H1 (cell line): ENCODE results near the gene AGTR1. TPM values are rescaled to one million over a fixed set of nuclear protein-coding genes. Genes with fewer than 3 reads are reported as not detected.

Experiments used
- CTCF ChIA-PET: fragments of 300-600 bp; sonication (Branson Sonifier 250); formaldehyde crosslinking; loops from one replicate; lab custom pipeline; 2021; ENCODE audit not compliant: partially characterized antibody; lab: Charles Lee
- POLR2A ChIA-PET: fragments of 300-600 bp; sonication (Branson Sonifier 250); formaldehyde crosslinking; loops from one replicate; lab custom pipeline; 2021; ENCODE audit warnings: inconsistent platforms; ENCODE audit not compliant: partially characterized antibody; lab: Charles Lee
- DNase-seq, 2 experiments: peaks; one replicate each; pipeline versions ENCODE4 v3.0.0 to v3.0.0-alpha.2; 2010 to 2022; ENCODE audit warnings: low spot score in 2 of 2, low read depth in 1 of 2, mixed read lengths in 1 of 2
- FAIRE-seq: peaks from 2 replicates; lab custom pipeline; 2011; peaks lifted over from hg19 to GRCh38; lab: Jason Lieb, UNC
- H2AFZ ChIP-seq: 2 replicates; pipeline ENCODE4 v1.8.1; 2012; ENCODE audit warnings: low read length, inconsistent platforms
- H2AK5ac ChIP-seq: 2 replicates; pipeline ENCODE4 v1.6.1; 2013; ENCODE audit warnings: low read depth, low read length
- H2BK120ac ChIP-seq: replicated peaks from 2 replicates; pipeline ENCODE3; 2013; ENCODE audit warnings: low read depth, low read length, inconsistent platforms
- H2BK12ac ChIP-seq: 2 replicates; pipeline ENCODE4 v1.6.1; 2013; ENCODE audit warnings: low read depth, low read length
- H2BK15ac ChIP-seq: 2 replicates; pipeline ENCODE4 v1.6.1; 2013; ENCODE audit warnings: low read length
- H2BK20ac ChIP-seq: 2 replicates; pipeline ENCODE4 v1.6.1; 2013; ENCODE audit warnings: low read length
- H2BK5ac ChIP-seq: 2 replicates; pipeline ENCODE4 v1.6.1; 2013; ENCODE audit warnings: low read depth, low read length
- H3K14ac ChIP-seq: 2 replicates; pipeline ENCODE4 v1.6.1; 2013; ENCODE audit warnings: inconsistent platforms; ENCODE audit not compliant: insufficient read length
- H3K18ac ChIP-seq: 2 replicates; pipeline ENCODE4 v1.6.1; 2013; ENCODE audit warnings: low read length; ENCODE audit errors: extremely low read depth
- H3K23ac ChIP-seq: 2 replicates; pipeline ENCODE4 v1.6.1; 2013; ENCODE audit warnings: inconsistent platforms; ENCODE audit not compliant: insufficient read length
- H3K23me2 ChIP-seq: 2 replicates; pipeline ENCODE4 v1.6.1; 2013; ENCODE audit warnings: low read depth, low read length
- H3K27ac ChIP-seq: 2 replicates; pipeline ENCODE4 v1.6.1; 2011; ENCODE audit warnings: low read depth, low read length, inconsistent platforms
- H3K27me3 ChIP-seq, 4 experiments: replicated peaks in 1 of 4; 1 replicate in 1 of 4; 2 replicates in 3 of 4; pipeline versions ENCODE4 v1.6.1 to v1.8.1; 2011 to 2013; ENCODE audit warnings: low read length in 3 of 4, mild to moderate bottlenecking in 3 of 4, inconsistent platforms in 2 of 4, mixed read lengths in 2 of 4, moderate library complexity in 1 of 4; ENCODE audit not compliant: control insufficient read depth in 3 of 4, insufficient read depth in 3 of 4; ENCODE audit errors: extremely low read depth in 1 of 4
- H3K36me3 ChIP-seq, 4 experiments: 2 replicates each; pipeline versions ENCODE4 v1.6.1 to v1.8.1; 2011 to 2013; ENCODE audit warnings: mild to moderate bottlenecking in 4 of 4, low read length in 3 of 4, moderate library complexity in 2 of 4, control low read depth in 1 of 4, inconsistent platforms in 1 of 4; ENCODE audit not compliant: insufficient read depth in 4 of 4, control insufficient read depth in 2 of 4
- H3K4ac ChIP-seq: replicated peaks from 2 replicates; pipeline ENCODE3; 2013; ENCODE audit warnings: low read length, low read depth, mixed read lengths, inconsistent platforms; ENCODE audit not compliant: insufficient read length
- H3K4me1 ChIP-seq, 4 experiments: replicated peaks in 1 of 4; 1 replicate in 1 of 4; 2 replicates in 3 of 4; pipeline versions ENCODE4 v1.6.1 to v1.8.1; 2011 to 2013; ENCODE audit warnings: low read length in 3 of 4, inconsistent platforms in 2 of 4, mixed read lengths in 1 of 4; ENCODE audit not compliant: insufficient read depth in 4 of 4, control insufficient read depth in 3 of 4
- H3K4me2 ChIP-seq, 2 experiments: 2 replicates each; pipeline versions ENCODE4 v1.6.1 to v1.8.1; 2011 to 2013; ENCODE audit warnings: low read depth in 2 of 2, low read length in 2 of 2, control low read depth in 1 of 2, inconsistent platforms in 1 of 2, mild to moderate bottlenecking in 1 of 2; ENCODE audit not compliant: insufficient read depth in 1 of 2
- H3K4me3 ChIP-seq, 4 experiments: fragments of 200-600, 300-600 bp in 1 of 4; sonication (generic), shearing (Covaris generic), sonication (Bioruptor Twin) in 1 of 4; 2 replicates each; pipeline versions ENCODE4 v1.5.1 to v1.8.1; 2011 to 2016; ENCODE audit warnings: low read length in 4 of 4, low read depth in 3 of 4, control low read depth in 2 of 4, inconsistent platforms in 2 of 4, mild to moderate bottlenecking in 2 of 4, mixed read lengths in 1 of 4, moderate library complexity in 1 of 4; ENCODE audit not compliant: insufficient read depth in 2 of 4; ENCODE audit errors: extremely low read depth in 1 of 4
- H3K56ac ChIP-seq: replicated peaks from 2 replicates; pipeline ENCODE3; 2013; ENCODE audit warnings: low read depth, mild to moderate bottlenecking, mixed read lengths, low read length, inconsistent platforms; ENCODE audit not compliant: insufficient read length
- H3K79me1 ChIP-seq: 2 replicates; pipeline ENCODE4 v1.6.1; 2013; ENCODE audit warnings: low read depth, low read length, control low read depth
- H3K79me2 ChIP-seq, 2 experiments: 2 replicates each; pipeline versions ENCODE4 v1.6.1 to v1.8.1; 2012 to 2013; ENCODE audit warnings: low read length in 2 of 2, mild to moderate bottlenecking in 2 of 2, inconsistent platforms in 1 of 2; ENCODE audit not compliant: insufficient read depth in 2 of 2, control insufficient read depth in 1 of 2
- H3K9ac ChIP-seq, 4 experiments: replicated peaks in 1 of 4; 1 replicate in 1 of 4; 2 replicates in 3 of 4; pipeline versions ENCODE4 v1.6.1 to v1.8.1; 2011 to 2013; ENCODE audit warnings: low read depth in 3 of 4, low read length in 3 of 4, control low read depth in 2 of 4, mild to moderate bottlenecking in 2 of 4, moderate library complexity in 2 of 4, inconsistent platforms in 1 of 4; ENCODE audit errors: extremely low read depth in 1 of 4
- H3K9me3 ChIP-seq, 2 experiments: 2 replicates each; pipeline versions ENCODE4 v1.6.1 to v1.8.1; 2012 to 2013; ENCODE audit warnings: mild to moderate bottlenecking in 2 of 2, moderate library complexity in 2 of 2, control low read depth in 1 of 2, inconsistent platforms in 1 of 2, low read depth in 1 of 2, low read length in 1 of 2, mixed read lengths in 1 of 2; ENCODE audit not compliant: insufficient read depth in 2 of 2
- H4K20me1 ChIP-seq, 2 experiments: replicated peaks in 1 of 2; 2 replicates each; pipeline versions ENCODE3 to v1.8.1; 2011 to 2013; ENCODE audit warnings: inconsistent platforms in 2 of 2, low read length in 2 of 2, mild to moderate bottlenecking in 1 of 2; ENCODE audit not compliant: insufficient read depth in 2 of 2, control insufficient read depth in 1 of 2
- H4K5ac ChIP-seq: 2 replicates; pipeline ENCODE4 v1.6.1; 2013; ENCODE audit warnings: low read length, low read depth, mixed read lengths, inconsistent platforms; ENCODE audit not compliant: insufficient read length
- H4K8ac ChIP-seq: 2 replicates; pipeline ENCODE4 v1.8.0; 2013; ENCODE audit warnings: mild to moderate bottlenecking, moderate library complexity, low read length, inconsistent platforms; ENCODE audit not compliant: insufficient read depth; ENCODE audit errors: extremely low read depth
- H4K91ac ChIP-seq: replicated peaks from 2 replicates; pipeline ENCODE3; 2013; ENCODE audit warnings: low read length, mixed read lengths, inconsistent platforms; ENCODE audit not compliant: insufficient read length
- CHD2 ChIP-seq: IDR thresholded peaks from 2 replicates; pipeline ENCODE4 v1.6.1; 2012; ENCODE audit warnings: low read length, improper control_type of control experiment
- EZH2 ChIP-seq: fragments of 200-600 bp; sonication (generic); IDR thresholded peaks from 2 replicates; pipeline ENCODE4 v1.7.1; 2012; ENCODE audit warnings: low read depth, mild to moderate bottlenecking, moderate library complexity, low read length, inconsistent platforms; ENCODE audit not compliant: severe bottlenecking
- GABPA ChIP-seq: IDR thresholded peaks from 2 replicates; pipeline ENCODE4 v1.6.1; 2011; ENCODE audit warnings: mild to moderate bottlenecking, low read length, moderate library complexity, borderline replicate concordance; ENCODE audit not compliant: insufficient read depth
- GTF2F1 ChIP-seq: IDR thresholded peaks from 2 replicates; pipeline ENCODE4 v1.6.1; 2012; ENCODE audit warnings: low read depth, low read length, improper control_type of control experiment, borderline replicate concordance
- MAFK ChIP-seq: IDR thresholded peaks from 2 replicates; pipeline ENCODE4 v1.6.1; 2012; ENCODE audit warnings: low read depth, mild to moderate bottlenecking, improper control_type of control experiment, low read length
- RBBP5 ChIP-seq: IDR thresholded peaks from 2 replicates; pipeline ENCODE4 v1.7.1; 2012; ENCODE audit warnings: low read depth, mild to moderate bottlenecking, inconsistent platforms, low read length, moderate library complexity, borderline replicate concordance
- RFX5 ChIP-seq: IDR thresholded peaks from 2 replicates; pipeline ENCODE4 v1.6.1; 2011; ENCODE audit warnings: low read depth, low read length, improper control_type of control experiment, borderline replicate concordance
- TBP ChIP-seq: IDR thresholded peaks from 2 replicates; pipeline ENCODE4 v1.6.1; 2011; ENCODE audit warnings: low read depth, low read length, improper control_type of control experiment
- WGBS, 2 experiments: shearing (Covaris generic) in 1 of 2; methylation state at CpG; one replicate each; pipeline versions ENCODE4 v1.1.6 to v1.1.7; 2013 to 2015; ENCODE audit warnings: low lambda C conversion rate in 2 of 2, mixed read lengths in 2 of 2, inconsistent platforms in 1 of 2, low coverage in 1 of 2, missing lambda C conversion rate in 1 of 2; ENCODE audit not compliant: insufficient replicate concordance in 2 of 2, insufficient coverage in 1 of 2, insufficient read length in 1 of 2; ENCODE audit errors: extremely low coverage in 1 of 2, missing lambda C conversion rate in 1 of 2; 5-methylcytosine and 5-hydroxymethylcytosine counted together
- polyA plus RNA-seq, 7 experiments: library from polyadenylated mRNA; depleted of rRNA in 3 of 7; stranded (reverse) in 5 of 7; unstranded in 2 of 7; fragments of >200 nt in 5 of 7; fragments of 200-250 nt in 2 of 7; gene quantifications; 1 replicate in 5 of 7; 2 replicates in 1 of 7; 4 replicates in 1 of 7; pipeline versions ENCODE4 v1.2.1 to v1.2.3, GENCODE V29; 2011 to 2013; ENCODE audit warnings: missing spikeins in 2 of 7, mixed read lengths in 2 of 7
- total RNA-seq: library from RNA; stranded (reverse); fragmentation: NEBNext Ultra II Directional; extraction: Animal tissue kit (Norgen Biotek cat#: 25700); gene quantifications from 2 replicates; pipeline ENCODE4 v1.2.1, GENCODE V29; 2021
- TF ChIP-seq, protein P1 (sequence below): IDR thresholded peaks from 2 replicates; pipeline ENCODE4 v1.6.1; 2012; ENCODE audit warnings: low read length, inconsistent platforms
- TF ChIP-seq, protein P2 (sequence below), 3 experiments: IDR thresholded peaks; 1 replicate in 2 of 3; 2 replicates in 1 of 3; pipeline versions ENCODE4 v1.5.1 to v1.6.1; 2011; ENCODE audit warnings: low read length in 3 of 3, mild to moderate bottlenecking in 3 of 3, inconsistent platforms in 2 of 3, low read depth in 1 of 3, moderate library complexity in 1 of 3; ENCODE audit not compliant: insufficient read depth in 1 of 3; ENCODE audit errors: control extremely low read depth in 1 of 3

The AGTR1 gene
- total and polyA plus RNA-seq, 2 of the 8 experiments (the other 6 are each of a cell fraction or from before 2014, with no cell fraction given): 0.03 TPM; not detected in 1

DNA sequence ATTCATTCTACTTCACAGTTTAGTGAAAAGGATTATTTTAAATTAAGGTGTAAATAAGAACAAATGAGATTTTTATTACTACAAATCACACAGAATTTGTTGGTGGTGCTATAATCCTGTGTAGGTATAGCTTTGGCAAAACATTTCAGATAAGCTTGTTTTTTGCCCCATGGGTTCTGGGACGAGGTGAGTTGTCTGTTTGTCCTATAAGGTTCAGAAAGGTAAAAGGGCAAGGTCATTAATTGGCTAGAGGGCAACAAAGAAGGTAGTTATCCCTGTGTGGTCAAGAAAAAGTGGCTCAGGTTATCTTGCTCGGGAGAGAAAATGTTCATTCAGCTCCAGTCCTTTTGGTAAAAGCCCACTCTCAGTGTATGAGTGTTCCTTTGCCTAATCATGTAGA lies 23.2 kb downstream of the AGTR1 start:
- no peak overlapping the region for H4K5ac ChIP-seq
- no peak overlapping the region for H3K9ac ChIP-seq
- no peak overlapping the region for H2BK12ac ChIP-seq
- H3K23me2 ChIP-seq: no peaks in the 10 kb centered on the region
- H3K27ac ChIP-seq: no peak overlapping the region
- H2AFZ ChIP-seq: no peak overlapping the region
- H4K8ac ChIP-seq: no peak overlapping the region
- H3K14ac ChIP-seq: no peak overlapping the region
- H4K20me1 ChIP-seq: no peaks in the 10 kb centered on the region
- H3K4ac ChIP-seq: no peak overlapping the region
- peaks cover 0 to 4% (median 3%) of the 10 kb centered on the region in 4 experiments; a peak in 5 of 7 replicates for H3K4me1 ChIP-seq
- H2BK120ac ChIP-seq: no peak overlapping the region
- H2BK20ac ChIP-seq: no peak overlapping the region
- ChIA-PET CTCF (interaction anchor here (0.8 to 1.9 kb wide), 5 partner anchors 9 to 222 kb away, joined by 3 to 8 read pairs (median 4); no protein-coding TSS in a partner anchor), POLR2A (no interaction called here)
- 81% methylated on average over 2 of the region's 2 CpGs; no CpG with 5 or more reads in 1 of the 2 experiments for WGBS, 2 experiments
- H3K36me3 ChIP-seq: no peaks in the 10 kb centered on the region
- H3K79me1 ChIP-seq: no peaks in the 10 kb centered on the region
- H2BK5ac ChIP-seq: no peak overlapping the region
- H3K9me3 ChIP-seq: no peaks in the 10 kb centered on the region
- no peak for DNase-seq
- no peak for FAIRE-seq
- H4K91ac ChIP-seq: no peak overlapping the region
- no peak overlapping the region for H2AK5ac ChIP-seq
- H3K27me3 ChIP-seq: no peaks in the 10 kb centered on the region
- H3K4me2 ChIP-seq: no peak overlapping the region
- H3K23ac ChIP-seq: no peak overlapping the region
- no peak overlapping the region for H2BK15ac ChIP-seq
- H3K56ac ChIP-seq: no peak overlapping the region
- TF ChIP-seq GABPA (no peak), TBP (no peak), CHD2 (no peak), EZH2 (no peak), GTF2F1 (no peak), RFX5 (no peak), MAFK (no peak), RBBP5 (no peak)
- TF ChIP-seq, protein P1, sequence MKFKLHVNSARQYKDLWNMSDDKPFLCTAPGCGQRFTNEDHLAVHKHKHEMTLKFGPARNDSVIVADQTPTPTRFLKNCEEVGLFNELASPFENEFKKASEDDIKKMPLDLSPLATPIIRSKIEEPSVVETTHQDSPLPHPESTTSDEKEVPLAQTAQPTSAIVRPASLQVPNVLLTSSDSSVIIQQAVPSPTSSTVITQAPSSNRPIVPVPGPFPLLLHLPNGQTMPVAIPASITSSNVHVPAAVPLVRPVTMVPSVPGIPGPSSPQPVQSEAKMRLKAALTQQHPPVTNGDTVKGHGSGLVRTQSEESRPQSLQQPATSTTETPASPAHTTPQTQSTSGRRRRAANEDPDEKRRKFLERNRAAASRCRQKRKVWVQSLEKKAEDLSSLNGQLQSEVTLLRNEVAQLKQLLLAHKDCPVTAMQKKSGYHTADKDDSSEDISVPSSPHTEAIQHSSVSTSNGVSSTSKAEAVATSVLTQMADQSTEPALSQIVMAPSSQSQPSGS: no peak
- TF ChIP-seq, protein P2, sequence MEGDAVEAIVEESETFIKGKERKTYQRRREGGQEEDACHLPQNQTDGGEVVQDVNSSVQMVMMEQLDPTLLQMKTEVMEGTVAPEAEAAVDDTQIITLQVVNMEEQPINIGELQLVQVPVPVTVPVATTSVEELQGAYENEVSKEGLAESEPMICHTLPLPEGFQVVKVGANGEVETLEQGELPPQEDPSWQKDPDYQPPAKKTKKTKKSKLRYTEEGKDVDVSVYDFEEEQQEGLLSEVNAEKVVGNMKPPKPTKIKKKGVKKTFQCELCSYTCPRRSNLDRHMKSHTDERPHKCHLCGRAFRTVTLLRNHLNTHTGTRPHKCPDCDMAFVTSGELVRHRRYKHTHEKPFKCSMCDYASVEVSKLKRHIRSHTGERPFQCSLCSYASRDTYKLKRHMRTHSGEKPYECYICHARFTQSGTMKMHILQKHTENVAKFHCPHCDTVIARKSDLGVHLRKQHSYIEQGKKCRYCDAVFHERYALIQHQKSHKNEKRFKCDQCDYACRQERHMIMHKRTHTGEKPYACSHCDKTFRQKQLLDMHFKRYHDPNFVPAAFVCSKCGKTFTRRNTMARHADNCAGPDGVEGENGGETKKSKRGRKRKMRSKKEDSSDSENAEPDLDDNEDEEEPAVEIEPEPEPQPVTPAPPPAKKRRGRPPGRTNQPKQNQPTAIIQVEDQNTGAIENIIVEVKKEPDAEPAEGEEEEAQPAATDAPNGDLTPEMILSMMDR (IDR thresholded peaks at IDR 0.05; ENCODE audit: control extremely low read depth in 1 of 3, insufficient read depth in 1 of 3, low read depth in 1 of 3, low read length in 3 of 3): no peak
- no peaks in the 10 kb centered on the region for H3K79me2 ChIP-seq
- no peak overlapping the region for H3K18ac ChIP-seq
- no peak overlapping the region for H3K4me3 ChIP-seq
